IPS-11a (cell line): ENCODE data around the gene TOR1AIP2.

Source experiments
- H3K4me3 ChIP-seq: one replicate; pipeline ENCODE4 v1.5.1; 2013; ENCODE audit warnings: low read depth, low read length, control low read depth

TOR1AIP2 gene

DNA sequence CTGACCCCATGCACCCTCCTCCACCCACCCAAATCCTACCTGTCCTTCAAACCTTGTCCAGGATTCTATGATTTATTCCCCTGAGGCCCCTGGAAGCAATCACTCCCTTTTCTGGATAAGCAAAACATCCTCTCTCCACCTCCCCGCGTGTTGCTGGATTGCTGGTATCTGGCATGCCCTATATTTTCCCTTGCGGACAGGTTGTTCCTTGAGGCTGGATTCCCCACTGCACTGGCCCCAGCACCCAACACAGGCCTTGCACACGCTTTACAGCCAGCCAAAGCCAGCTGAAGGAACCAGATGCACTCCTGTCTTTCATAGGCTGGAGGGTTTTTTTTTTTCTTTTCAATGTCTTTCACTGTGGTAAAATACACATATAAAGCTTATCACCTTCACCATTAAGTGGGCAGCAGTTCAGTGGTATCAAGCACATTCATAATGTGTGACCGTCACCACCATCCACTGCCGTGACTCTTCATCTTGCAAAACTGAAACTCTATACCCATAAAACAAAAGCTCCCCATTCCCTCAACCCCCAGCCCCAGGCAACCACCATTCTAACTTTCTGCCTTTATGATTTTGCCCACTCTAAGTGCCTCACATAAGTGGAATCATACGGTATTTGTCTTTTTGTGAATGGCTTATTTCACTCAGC, 50.9 kb downstream of the TOR1AIP2 start:
- H3K4me3 ChIP-seq = no peak overlapping the region

DNA sequence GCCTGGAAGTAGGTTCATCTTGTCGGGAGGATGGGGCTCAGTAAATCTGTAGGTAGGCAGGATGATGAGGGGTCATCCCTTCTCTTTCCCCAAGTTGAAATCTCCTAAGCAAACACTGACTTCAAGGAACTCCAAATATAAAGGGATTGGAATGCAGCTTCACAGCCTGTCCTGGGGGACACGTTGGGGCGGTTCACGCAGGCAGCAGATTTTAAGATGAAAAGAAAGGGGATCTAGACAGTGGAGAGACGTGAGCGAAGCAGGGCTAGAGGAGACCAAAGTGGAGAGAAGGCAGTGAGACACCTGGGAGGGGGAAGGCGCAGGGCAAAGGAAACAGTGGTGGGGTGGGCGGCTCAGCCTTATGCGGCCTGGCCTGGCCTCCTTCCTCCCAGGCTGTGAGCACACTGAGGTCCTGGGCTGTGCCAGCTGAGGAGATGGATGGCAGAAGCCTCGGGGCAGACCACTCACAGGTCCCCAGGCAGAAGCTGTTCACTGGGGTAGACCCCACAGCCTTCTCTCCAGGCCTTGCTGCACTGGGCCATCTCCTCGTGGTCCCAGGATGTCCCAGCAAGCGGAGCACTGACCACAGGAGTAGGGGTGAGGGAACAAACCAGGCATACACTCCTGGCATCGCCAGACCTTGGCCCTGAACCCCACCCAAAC, 51.7 kb downstream of the TOR1AIP2 start:
- H3K4me3 ChIP-seq = no peak overlapping the region

DNA sequence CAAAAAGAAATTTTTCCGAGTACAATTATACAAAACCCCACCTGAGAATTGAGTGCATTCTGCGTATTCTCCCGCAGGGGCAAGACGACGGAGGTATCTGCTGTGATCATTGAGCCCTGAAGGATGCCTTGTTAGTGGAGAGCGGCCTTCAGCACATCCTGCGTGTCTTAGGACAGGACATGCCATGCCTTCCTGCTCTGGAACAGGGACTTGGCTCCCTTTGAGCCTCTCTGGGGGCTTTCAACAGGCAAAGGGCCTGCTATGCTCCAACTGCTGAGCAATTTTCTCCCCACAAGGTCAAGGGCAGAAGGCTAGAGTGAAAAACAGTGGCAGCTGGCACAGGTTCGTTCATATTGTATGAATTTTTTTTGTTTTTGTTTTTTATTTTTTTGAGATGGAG, 52.4 kb downstream of the TOR1AIP2 start:
- no peak overlapping the region for H3K4me3 ChIP-seq

DNA sequence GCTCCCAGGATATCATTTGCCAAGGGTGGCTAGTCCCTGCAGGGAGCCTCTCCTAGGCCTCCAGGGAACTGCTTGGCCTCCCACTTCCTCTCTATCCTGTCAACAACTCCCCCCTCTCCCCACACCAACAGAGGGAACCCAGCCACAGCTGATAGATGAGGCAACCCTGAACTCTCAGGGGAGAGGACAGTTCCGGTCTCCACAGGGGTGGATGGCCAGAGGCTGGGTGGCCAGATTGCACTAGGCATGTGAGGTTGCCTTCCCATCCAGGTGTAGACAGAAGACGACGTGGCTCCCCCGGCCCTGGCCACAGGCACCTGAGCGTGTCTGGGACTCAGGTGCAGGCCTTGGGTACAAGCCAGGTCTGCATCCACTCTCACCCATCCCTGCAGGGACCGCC, 53.3 kb downstream of the TOR1AIP2 start:
- no peak overlapping the region for H3K4me3 ChIP-seq

DNA sequence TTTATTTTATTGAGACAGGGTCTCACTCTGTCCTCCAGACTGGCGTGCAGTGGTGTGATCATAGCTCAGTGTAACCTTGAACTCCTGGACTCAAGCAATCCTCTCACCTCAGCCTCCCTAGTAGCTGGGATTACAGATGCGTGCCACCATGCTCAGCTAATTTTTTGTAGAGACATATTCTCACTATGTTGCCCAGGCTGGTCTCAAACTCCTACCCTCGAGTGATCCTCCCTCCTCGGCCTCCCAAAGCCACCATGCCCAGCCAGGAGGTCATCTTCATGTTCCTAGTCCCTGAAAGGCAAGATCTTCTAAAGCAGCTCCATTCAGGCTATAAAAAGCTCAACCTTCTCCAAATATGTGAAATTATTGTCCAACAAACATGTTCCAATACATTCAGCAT, 53.9 kb downstream of the TOR1AIP2 start:
- H3K4me3 ChIP-seq = no peak overlapping the region

DNA sequence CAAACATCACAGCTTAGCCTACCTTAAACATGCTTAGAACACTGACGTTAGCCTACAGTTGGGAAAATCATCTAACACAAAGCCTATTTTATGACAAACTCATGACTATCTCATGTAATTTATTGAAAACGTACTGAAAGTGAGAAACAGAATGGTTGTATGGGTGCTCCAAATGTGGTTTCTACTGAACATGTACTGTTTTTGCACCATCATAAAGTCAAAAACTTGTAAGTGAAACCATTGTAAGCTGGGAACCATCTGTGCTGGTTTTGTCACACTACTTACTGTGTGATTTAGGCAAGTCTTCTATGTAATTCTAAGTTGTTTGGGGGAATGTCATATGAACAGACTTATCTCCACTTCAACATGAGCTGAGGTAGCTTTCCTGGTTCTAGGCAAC, 55.5 kb downstream of the TOR1AIP2 start:
- H3K4me3 ChIP-seq = no peak overlapping the region

DNA sequence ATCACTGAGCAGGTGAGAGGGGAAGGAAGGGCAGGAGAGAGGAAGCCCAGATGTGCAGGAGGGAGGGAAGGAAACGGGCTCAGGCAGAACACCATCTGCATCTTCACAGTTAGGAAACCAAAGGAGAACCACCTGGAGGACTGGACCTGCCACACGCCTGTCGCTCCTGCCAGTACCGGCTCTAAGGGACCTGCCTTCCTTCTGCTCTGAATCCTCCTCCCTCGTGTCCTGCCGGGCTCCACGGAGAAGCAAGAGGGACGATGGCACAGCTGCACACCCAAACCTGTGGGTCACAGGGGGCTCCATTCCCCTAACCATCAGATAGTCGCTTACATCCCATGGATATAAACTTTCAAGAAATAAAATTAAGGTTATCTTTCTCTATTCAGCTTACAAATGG, 56.1 kb downstream of the TOR1AIP2 start:
- H3K4me3 ChIP-seq = no peak overlapping the region

DNA sequence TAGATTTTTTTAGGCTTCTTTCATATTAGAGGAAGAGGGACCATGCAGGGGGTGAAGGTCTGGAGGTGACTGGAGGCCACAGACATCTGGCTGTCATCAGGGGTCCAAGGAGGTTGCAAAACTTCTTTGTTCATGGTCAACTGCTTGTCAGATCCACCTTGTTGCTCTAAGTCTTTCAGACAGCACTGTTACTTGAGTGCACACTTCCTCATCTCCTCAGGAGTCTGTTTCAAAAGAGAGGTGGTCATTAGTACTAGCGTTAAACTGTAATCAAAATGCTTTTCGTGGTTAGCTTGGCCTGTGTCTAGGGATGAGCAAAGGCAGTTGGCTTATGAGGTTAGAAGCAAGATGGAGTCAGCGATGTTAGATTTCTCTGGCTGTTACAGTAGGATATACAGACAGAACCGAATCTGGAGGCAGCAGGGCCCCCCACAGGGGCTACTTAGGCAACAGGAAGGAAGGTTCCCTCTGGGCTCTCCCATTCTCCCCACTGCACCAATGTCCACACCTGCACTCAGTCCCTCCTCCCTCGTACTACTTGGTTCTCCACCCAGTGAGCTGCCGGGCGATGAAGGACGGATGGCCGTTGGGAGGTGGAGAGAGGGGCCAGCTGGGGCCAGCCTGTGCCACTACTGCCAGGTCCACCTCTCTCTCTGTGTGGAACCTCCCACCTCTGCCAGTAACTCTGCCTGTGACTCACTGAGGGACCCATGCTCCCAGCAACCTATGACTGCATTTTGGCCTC, 57.2 kb downstream of the TOR1AIP2 start:
- no peak overlapping the region for H3K4me3 ChIP-seq

DNA sequence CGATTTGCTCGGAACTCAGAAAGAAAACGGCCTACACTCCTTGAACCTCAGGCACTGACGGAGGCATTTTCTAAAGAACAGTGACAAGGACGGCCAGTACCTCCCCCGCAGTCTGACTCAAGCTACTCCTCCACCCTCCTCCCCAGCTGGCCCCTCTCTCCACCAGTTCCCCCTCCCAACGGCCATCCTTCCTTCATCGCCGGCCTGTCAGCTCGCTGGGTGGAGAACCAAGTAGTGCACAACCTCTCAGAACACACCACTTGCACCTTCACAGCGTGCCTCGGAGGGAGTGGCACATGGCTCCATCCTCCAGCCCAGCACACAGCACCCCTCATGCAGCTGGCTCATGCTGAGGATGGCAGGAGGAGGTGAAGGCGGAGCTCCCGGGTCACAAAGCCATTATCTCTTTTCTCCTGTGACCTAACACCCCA, 58.8 kb downstream of the TOR1AIP2 start:
- no peak overlapping the region for H3K4me3 ChIP-seq

DNA sequence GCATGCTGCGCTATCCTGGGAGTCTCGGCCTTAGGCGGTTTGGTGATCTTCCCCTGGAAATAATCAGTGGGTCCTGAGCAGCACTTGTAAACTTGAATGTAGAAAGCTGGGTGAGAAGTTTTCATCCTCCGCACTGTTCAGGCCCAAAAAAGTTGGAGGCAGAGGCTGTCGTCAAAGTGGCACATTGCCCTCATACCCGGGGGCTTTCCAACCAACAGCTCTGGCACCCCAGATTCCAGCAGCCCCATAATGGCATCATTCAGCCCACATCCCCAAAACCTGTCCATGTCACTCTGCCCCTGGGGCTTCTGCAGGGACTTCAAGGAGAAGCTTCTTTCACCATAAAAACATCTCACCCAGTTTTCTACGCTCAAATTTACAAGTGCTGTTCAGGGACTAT, 59.3 kb downstream of the TOR1AIP2 start:
- H3K4me3 ChIP-seq = no peak overlapping the region

DNA sequence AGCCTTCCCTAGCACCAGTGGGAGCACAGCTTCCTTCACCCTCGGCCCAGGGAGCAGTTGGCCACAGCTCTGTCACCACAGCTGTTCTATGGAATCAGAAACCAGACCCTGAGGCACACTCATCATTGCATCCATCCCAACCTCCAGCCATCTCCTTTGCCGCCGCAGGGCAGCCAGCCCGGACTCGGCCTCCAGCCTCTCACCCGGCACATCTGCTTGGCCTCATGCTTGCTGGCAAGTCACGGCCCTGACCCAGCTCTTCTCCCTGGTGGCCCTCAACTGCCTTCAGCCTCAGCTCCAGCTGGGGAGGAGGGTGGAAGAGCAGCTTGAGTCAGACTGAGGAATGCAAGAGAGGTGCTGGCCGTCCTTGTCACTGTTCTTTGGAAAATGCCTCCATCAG, 59.8 kb downstream of the TOR1AIP2 start:
- no peak overlapping the region for H3K4me3 ChIP-seq

DNA sequence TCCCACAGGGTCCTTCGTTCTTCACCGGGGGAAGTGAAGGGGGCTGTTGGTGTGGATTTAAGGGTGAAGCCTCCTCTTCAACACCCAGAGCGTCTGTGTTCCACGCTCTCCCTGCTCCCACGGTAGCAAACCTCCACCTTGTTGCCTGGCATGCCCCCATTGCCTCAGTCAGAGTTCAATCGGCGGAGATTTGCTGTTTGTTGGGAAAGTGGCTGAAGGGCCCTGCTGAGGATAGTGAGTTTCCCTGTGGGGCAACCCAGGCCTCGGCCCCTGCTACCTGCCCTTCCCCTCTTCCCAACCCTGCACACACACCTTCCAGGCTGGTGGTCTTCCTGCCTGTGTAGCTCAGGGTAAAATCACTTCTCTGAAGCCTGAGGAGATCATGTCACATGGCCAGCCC, 60.5 kb downstream of the TOR1AIP2 start:
- H3K4me3 ChIP-seq = no peak overlapping the region

DNA sequence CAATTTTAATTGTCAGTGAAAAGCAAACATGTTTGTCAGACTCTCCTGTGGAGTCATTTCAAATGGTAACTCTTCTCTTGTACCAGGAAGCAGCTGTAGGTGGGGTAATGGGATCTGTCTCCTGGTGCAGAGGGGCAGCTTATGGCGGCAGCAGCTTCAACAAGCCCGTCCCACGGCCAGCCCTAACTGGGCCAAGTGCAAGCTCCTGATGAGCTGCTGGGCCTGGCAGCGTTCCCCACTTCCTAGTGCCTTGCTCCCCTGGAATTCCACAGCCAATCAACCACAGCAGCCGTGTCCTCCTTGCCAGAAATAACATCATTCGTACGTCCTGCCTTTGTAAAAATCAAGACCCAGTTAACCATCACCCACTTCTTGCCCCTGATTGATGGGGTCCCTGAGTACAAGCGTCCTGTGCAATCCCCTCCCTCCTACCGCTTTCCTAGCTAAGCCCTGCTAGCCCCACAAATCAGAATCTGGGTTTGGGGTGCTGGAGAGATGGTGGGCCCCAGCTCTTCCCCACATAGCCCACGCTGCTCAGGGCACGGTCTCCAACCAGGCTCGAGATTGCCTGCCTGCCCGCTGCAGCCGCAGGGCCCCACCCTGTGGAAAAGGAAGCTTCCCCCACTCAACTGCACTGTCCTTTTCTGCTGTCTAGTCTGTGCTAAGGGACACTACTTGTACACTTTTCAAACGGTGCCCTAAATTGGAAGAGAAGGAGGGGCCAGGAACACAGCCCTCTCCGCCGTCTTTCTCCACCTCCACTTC, 61.2 kb downstream of the TOR1AIP2 start:
- H3K4me3 ChIP-seq = no peak overlapping the region

DNA sequence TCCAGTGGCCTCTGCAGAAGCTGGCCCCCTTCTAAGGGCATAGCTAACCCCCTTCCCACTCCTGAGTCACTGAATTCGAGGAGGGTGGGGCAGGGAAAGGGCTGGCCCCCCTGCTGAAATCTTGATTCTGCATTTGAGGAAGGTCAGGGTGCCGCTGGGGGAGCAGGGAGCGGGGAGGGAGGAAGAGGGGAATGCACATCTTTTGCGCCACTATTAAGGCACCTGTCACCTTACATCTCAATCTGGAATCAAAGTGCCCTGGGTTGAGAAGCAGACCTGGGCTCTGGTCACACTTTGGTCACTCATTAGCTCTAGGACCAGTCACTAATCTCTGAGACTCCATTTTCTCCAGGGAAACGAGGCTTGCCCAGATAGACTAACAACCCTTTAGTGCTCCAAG, 62.0 kb downstream of the TOR1AIP2 start:
- peak overlapping the region; percentile 42 for H3K4me3 ChIP-seq

DNA sequence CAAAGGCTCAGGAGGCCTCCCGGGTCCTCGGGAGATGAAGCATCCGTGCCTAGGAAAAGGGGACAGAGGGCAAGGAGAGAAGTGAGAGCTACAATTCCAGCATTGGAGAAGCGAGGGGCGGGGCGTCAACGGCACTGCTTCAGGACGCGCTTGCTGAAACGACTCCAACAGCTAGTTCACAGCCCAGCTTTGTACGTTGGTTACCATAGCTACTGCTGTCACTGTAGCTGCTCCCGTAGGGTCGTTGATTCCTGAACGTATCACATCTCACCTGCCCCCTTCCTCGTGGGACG, 63.1 kb downstream of the TOR1AIP2 start:
- peak overlapping the region; percentile 42 for H3K4me3 ChIP-seq

DNA sequence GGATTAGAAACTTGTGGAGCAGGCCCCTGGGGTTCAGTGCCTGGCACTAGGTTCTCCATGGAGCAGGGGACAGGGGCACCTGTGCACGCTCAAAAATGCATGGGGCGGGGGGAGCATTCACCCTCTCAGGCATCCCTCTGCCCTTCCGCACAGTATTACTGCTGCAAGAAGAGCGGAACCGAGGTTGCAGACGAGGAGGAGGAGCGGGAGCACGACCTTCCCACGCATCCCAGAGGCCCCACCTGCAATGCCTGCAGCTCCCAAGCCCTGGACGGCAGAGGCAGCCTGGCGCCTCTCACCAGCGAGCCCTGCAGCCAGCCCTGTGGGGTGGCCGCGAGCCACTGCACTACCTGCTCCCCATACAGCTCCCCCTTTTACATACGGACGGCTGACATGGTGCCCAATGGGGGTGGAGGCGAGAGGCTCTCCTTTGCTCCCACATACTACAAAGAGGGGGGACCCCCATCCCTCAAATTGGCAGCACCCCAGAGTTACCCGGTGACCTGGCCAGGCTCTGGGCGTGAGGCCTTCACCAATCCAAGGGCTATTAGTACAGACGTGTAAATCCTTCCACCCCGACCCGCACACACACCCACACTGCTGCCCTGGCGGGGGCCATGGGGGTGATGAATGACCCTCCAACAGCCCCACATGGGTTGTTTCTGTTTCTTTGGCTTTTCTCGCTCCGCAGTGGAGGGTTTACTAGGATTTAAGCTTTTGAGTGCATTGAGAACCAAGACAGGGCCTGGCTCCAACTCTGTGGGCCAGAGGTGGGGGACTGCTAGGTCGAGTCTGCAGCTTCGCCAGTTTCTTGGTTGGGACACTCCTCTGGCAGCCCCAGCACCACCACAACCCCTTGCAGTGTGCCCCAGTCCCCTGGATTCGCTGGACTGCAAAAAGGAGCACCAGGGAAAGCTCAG, 63.7 kb downstream of the TOR1AIP2 start:
- no peak overlapping the region for H3K4me3 ChIP-seq

DNA sequence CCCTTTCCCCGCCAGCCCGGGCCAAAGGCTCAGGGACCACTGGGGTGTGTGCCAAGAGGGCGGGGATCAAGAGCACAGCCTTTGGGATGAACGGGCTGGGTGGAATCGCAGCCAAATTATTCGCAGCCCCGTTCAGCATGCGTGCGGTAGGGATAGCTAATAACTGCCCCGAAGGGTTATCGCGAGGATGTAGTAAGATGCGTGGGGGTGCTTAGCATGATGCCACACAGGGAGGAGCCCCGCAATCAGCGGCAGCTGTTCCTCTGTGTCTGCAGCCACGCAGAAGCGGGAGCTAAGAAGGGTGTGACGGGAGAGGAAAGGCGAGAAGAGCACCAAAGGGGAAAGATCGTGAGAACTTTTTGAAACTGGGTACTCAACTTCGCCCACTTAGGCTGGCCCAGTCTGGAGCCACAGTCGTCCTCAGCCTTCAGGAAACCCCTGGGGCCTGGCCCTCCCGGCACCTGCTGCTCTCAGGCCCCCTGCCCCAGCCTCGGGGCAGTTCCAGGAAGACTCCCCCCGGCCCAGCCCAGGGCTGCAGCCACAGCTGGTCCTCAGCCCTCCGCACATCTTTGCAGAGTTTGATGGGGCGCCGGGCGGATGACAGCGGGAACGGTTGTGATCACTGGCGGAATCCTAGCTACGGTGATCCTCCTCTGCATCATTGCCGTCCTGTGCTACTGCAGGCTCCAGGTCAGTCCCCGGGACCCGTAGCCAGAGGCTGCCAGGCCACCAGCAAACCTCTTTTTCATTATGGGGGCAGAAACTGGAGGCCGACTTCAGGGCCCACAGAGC, 64.9 kb downstream of the TOR1AIP2 start:
- no peak overlapping the region for H3K4me3 ChIP-seq

DNA sequence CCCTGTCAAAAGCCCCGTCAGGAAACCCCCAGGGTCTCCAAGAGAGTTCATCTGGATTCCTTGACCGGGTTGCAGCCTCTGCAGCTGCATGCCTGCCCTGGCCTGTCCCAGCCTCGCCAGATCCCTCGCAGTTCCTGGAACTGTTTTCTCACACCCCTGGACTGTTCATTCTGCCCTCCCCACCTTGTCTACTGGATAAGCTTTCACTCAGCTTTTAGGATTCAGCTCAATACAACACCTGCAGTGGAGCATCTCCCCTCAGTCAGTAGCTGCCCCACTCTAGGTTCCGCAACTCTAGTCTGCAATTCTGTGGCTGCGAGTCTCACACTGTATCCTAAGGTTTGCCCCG, 67.3 kb downstream of the TOR1AIP2 start:
- no peak overlapping the region for H3K4me3 ChIP-seq

DNA sequence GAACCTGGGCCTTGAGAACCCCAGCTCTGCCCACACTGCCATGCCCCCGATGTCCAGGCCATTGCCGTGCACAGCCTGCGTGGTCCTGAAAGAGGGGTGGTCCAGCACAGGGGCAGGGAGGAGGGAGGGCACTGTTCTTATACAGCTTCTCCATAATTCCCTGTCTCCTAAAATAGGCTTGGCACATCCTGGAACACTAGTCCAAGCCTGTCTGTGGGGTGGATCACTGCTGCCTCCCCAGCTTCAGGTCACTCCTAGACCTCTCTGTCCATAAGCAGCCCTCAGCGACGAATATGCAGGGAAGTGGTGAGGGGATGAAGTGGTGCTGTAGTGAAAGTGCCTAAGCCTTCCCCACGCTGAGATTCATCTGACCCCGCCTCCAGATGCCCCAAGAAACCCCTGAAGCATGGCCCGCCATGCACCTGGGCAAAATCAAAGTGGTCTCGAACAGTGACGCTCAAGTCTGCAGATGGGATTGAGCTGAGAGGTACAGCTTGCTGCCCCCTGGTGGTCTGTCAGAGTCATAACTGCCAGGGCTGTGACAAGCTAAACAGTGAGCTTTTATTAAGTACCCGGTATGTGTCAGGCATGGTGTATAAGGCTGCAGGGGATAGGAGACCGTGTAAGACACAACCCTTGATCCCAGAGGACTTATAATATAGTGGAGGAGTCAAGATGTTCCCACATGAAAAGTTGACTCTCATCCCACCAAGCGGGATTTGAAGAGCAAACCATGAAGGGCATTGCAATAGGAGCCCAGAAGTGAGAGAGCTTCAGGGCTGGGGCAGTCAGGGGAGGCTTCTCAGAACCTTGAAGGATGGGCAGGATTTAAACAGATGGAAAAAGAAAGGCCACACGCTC, 67.9 kb downstream of the TOR1AIP2 start:
- H3K4me3 ChIP-seq = no peak overlapping the region
